Subcutaneous adipose tissue (tissue), 4 donors: Measurements from ENCODE around the gene AGO3. TPM values are rescaled to one million over a fixed set of nuclear protein-coding genes. Genes with fewer than 3 reads are reported as not detected.

Experiments
- total RNA-seq, 4 donors: library from RNA; depleted of rRNA; stranded (reverse); fragments of >200 nt; gene quantifications; one replicate each; pipeline ENCODE4 v1.1.0, GENCODE V29; 2016
- TF ChIP-seq, protein P1 (sequence below): fragments of 450-650 bp; IDR thresholded peaks from one replicate; pipeline ENCODE4 v1.5.1; 2016; ENCODE audit warnings: low read depth, mild to moderate bottlenecking, control low read depth, antibody characterized with exemption, moderate library complexity

The AGO3 gene
- total RNA-seq, 4 donors from 2014 or later = 22.2 to 29.7 (median 25.6) TPM

- TF ChIP-seq, protein P1, sequence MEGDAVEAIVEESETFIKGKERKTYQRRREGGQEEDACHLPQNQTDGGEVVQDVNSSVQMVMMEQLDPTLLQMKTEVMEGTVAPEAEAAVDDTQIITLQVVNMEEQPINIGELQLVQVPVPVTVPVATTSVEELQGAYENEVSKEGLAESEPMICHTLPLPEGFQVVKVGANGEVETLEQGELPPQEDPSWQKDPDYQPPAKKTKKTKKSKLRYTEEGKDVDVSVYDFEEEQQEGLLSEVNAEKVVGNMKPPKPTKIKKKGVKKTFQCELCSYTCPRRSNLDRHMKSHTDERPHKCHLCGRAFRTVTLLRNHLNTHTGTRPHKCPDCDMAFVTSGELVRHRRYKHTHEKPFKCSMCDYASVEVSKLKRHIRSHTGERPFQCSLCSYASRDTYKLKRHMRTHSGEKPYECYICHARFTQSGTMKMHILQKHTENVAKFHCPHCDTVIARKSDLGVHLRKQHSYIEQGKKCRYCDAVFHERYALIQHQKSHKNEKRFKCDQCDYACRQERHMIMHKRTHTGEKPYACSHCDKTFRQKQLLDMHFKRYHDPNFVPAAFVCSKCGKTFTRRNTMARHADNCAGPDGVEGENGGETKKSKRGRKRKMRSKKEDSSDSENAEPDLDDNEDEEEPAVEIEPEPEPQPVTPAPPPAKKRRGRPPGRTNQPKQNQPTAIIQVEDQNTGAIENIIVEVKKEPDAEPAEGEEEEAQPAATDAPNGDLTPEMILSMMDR = no peak
These were observed 3.4 kb upstream of the AGO3 start for GRCh38 chr1:35927472-35927871.

- TF ChIP-seq, protein P1 = no peak
These were observed 944 bp upstream of the AGO3 start for GRCh38 chr1:35929730-35930592.

GRCh38 chr1:35931446-35932157, 697 bp downstream of the AGO3 start:
- TF ChIP-seq, protein P1 = no peak

DNA sequence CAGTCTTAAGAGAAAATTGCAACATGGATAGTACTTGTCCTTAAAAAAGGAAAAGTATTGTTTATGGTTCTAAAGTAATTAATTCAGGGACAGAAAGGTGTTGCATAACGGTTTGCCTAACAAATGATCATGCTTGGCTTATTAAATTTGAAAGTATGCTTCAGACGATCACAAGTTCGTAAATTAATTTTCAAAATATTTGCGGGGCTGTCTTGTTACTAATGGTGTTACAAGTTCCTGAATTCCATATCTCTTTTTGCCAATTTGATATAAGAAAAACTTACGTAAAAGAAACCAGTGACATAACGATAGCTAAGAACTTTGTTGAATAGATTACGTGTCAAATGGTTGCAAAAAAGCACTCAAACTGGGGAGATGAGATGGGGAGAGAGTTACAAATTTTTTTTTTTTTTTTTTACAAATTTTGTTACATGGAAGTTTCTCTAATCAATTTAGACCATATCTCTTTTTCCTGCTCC, 1.3 kb downstream of the AGO3 start:
- TF ChIP-seq, protein P1 = no peak

DNA sequence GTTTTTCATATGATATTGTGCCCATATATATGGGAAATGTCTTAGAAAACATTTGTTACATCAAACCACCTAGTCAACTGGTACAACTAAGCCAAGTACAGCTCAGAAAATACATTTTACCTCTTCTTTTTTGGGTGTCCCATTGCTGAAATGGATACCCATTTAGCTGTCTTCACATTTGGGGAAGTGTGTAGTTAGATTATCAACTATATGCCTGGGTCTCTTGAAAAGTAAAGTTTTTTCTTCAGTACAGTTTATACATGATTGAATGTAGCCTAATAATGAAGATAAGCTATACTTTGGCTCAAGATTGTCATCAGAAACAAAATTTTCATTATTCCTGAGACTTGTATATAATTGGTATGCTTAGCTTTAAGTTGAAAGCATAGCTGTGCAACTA, 2.0 kb downstream of the AGO3 start:
- TF ChIP-seq, protein P1 = no peak

GRCh38 chr1:35935442-35936388, 4.8 kb downstream of the AGO3 start:
- TF ChIP-seq, protein P1 = no peak
